Epithelial cell of prostate (primary cell): Measurements from ENCODE around the gene ETV6.

Experiments used
- DNase-seq: peaks from one replicate; pipeline ENCODE4 v3.0.0-alpha.2; 2011; ENCODE audit warnings: low read depth, low spot score
- H3K27ac ChIP-seq: fragments of 450-650 bp; 2 replicates; pipeline ENCODE4 v1.5.1; 2017; ENCODE audit warnings: mild to moderate bottlenecking

Gene ETV6

GRCh38 chr12:11863478-11863906 is 214.0 kb downstream of the ETV6 start:
- peak overlapping the region; percentile 27 for H3K27ac ChIP-seq
- no peak for DNase-seq

- no peak for DNase-seq
- peak overlapping the region; percentile 27 for H3K27ac ChIP-seq
These were observed 214.5 kb downstream of the ETV6 start for GRCh38 chr12:11863988-11864387.

- DNase-seq: no peak
- H3K27ac ChIP-seq: no peak overlapping the region
These were observed 216.3 kb downstream of the ETV6 start for GRCh38 chr12:11865824-11866223.

GRCh38 chr12:11868027-11868426 is 218.6 kb downstream of the ETV6 start:
- H3K27ac ChIP-seq: no peak overlapping the region
- DNase-seq: no peak

GRCh38 chr12:11869406-11869805 is 219.9 kb downstream of the ETV6 start:
- DNase-seq: no peak
- H3K27ac ChIP-seq: no peak overlapping the region

- H3K27ac ChIP-seq: no peak overlapping the region
- no peak for DNase-seq
These were observed 220.6 kb downstream of the ETV6 start for GRCh38 chr12:11870041-11870451.

GRCh38 chr12:11872055-11872454 is 222.6 kb downstream of the ETV6 start:
- no peak for DNase-seq
- H3K27ac ChIP-seq: no peak overlapping the region

- H3K27ac ChIP-seq: peak overlapping the region; percentile 50
- DNase-seq: no peak
These were observed 226.0 kb downstream of the ETV6 start for GRCh38 chr12:11875414-11875935.

GRCh38 chr12:11876307-11876706 is 226.8 kb downstream of the ETV6 start:
- no peak for DNase-seq
- no peak overlapping the region for H3K27ac ChIP-seq

GRCh38 chr12:11877102-11877826 is 227.8 kb downstream of the ETV6 start:
- H3K27ac ChIP-seq: peak overlapping the region; percentile 48
- DNase-seq: no peak

GRCh38 chr12:11877869-11878780 is 228.7 kb downstream of the ETV6 start:
- peak overlapping the region; percentile 48 for H3K27ac ChIP-seq
- no peak for DNase-seq

GRCh38 chr12:11879306-11879705 is 229.8 kb downstream of the ETV6 start:
- DNase-seq: no peak
- H3K27ac ChIP-seq: no peak overlapping the region

GRCh38 chr12:11880381-11880780 is 230.9 kb downstream of the ETV6 start:
- no peak overlapping the region for H3K27ac ChIP-seq
- DNase-seq: no peak

GRCh38 chr12:11881835-11882234 is 232.4 kb downstream of the ETV6 start:
- no peak overlapping the region for H3K27ac ChIP-seq
- no peak for DNase-seq

- no peak overlapping the region for H3K27ac ChIP-seq
- DNase-seq: no peak
These were observed 233.0 kb downstream of the ETV6 start for GRCh38 chr12:11882301-11883019.

- H3K27ac ChIP-seq: peak overlapping the region; percentile 85
- DNase-seq: no peak
These were observed 234.6 kb downstream of the ETV6 start for GRCh38 chr12:11884116-11884515.

GRCh38 chr12:11884706-11885105 is 235.2 kb downstream of the ETV6 start:
- peak overlapping the region; percentile 85 for H3K27ac ChIP-seq
- DNase-seq: no peak

GRCh38 chr12:11885261-11886038 is 236.0 kb downstream of the ETV6 start:
- peak overlapping the region; percentile 85 for H3K27ac ChIP-seq

GRCh38 chr12:11886339-11886738 is 236.9 kb downstream of the ETV6 start:
- DNase-seq: peak; percentile 62
- peak overlapping the region; percentile 85 for H3K27ac ChIP-seq

More at GRCh38 chr12:11885261-11886038, 236.0 kb downstream of the ETV6 start:
- DNase-seq: peak; percentile 60

GRCh38 chr12:11888029-11888428 is 238.6 kb downstream of the ETV6 start:
- no peak for DNase-seq
- no peak overlapping the region for H3K27ac ChIP-seq
